ENCODE measurements around the gene SHROOM2.
"Not testable (repeated sequence)": the region's sequence is repeated elsewhere in the genome, so short reads cannot be mapped to it uniquely, and the experiment has no call there.

Gene SHROOM2

GRCh38 chrX:9855561-9856283 lies 69.5 kb downstream of the SHROOM2 start:
- in situ Hi-C loops (cut with MboI; ENCODE audit: low pct_unique_long_range_greater_than_20kb, low sequenced_read_pairs, unreplicated experiment): no loop called here
- TF ChIP-seq CTCF (IDR thresholded peaks at IDR 0.05; ENCODE audit: extremely low read depth, insufficient read depth, missing control alignments): no peak
- DNase-seq (ENCODE audit: low spot score): no peak

DNA sequence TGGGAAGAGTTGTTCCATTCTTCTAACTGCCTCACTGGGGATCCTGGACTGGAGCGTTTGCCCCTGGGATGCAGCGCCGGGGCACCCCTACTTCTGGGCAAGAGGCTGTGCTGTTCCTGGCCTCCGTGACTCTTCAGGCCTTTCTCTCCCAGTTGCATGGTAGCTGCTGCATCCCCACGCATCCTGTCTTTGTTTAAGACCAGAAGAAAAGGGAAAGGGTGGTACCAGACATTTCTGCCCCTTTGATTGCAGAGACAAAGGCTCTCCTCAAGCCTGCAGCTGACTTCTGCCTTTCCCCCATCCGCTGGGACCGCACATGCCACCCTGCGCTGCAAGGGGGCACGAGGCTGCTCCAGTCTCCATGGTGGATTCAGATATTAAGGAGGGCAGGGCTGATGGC lies 70.4 kb downstream of the SHROOM2 start:
- DNase-seq (ENCODE audit: low spot score): no peak
- in situ Hi-C loops (cut with MboI; ENCODE audit: low pct_unique_long_range_greater_than_20kb, low sequenced_read_pairs, unreplicated experiment): no loop called here
- no peak for TF ChIP-seq CTCF (IDR thresholded peaks at IDR 0.05; ENCODE audit: extremely low read depth, insufficient read depth, missing control alignments)

DNA sequence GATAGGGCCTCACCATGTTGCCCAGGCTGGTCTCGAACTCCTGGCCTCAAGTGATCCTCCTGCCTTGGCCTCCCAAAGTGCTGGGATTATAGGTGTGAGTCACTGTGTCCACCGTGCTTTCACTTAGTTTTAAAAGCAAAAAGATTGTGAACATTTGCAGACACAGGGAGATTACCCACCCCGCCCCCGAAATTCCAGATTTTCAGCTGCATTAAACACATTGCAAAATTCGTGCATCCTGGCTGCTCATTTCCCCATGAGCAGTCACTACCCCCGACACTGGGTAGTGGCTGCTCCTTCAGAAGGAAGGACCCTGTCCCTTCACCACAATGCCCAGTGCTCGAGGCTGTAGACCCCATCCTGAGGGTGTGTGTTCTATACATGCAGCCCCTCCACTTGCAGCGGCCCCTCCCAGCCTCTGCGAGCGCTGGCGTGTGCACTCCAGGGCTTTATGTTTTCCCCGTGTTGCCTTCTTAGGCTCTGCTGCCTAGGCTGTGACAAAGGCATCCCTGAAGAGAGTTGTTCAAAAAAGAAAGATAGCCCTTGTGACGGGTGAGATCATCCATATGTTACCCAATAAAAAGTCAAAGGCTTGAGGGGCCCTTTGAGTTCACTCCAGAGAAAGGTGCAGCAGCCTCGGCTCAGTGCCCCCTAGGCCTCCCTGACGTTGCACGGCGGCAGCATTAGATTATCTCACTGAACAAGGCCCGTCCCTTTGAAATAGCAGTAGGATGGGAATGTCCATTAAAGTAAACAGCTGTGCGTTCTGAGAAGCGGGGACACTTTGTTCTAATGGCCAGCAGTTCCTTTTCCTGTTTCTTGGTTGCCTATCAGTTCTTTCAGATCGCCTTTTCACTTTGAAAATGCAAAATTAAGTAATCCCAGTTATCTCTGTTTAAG lies 71.6 kb downstream of the SHROOM2 start:
- no peak for TF ChIP-seq CTCF (IDR thresholded peaks at IDR 0.05; ENCODE audit: extremely low read depth, insufficient read depth, missing control alignments)
- in situ Hi-C loops (cut with MboI; ENCODE audit: low pct_unique_long_range_greater_than_20kb, low sequenced_read_pairs, unreplicated experiment): no loop called here
- no peak for DNase-seq (ENCODE audit: low spot score)

DNA sequence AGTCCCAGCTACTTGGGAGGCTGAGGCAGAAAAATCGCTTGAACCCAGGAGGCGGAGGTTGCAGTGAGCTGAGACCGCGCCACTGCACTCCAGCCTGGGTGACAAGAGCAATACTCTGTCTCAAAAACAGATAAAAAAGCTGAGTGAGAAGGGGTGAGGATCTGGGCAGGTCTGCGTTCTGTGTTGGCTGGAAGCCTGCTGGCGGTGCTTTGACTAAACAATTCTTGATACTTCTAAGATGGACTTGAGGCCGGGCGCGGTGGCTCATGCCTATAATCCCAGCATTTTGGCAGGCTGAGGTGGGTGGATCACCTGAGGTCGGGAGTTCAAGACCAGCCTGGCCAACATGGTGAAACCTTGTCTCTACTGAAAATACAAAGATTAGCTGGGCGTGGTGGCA lies 72.5 kb downstream of the SHROOM2 start:
- in situ Hi-C loops (cut with MboI; ENCODE audit: low pct_unique_long_range_greater_than_20kb, low sequenced_read_pairs, unreplicated experiment): not testable (repeated sequence)

GRCh38 chrX:9859711-9860555 lies 73.7 kb downstream of the SHROOM2 start:
- in situ Hi-C loops (cut with MboI; ENCODE audit: low pct_unique_long_range_greater_than_20kb, low sequenced_read_pairs, unreplicated experiment): no loop called here
- no peak for DNase-seq (ENCODE audit: low spot score)
- TF ChIP-seq CTCF (IDR thresholded peaks at IDR 0.05; ENCODE audit: extremely low read depth, insufficient read depth, missing control alignments): no peak

More for the DNA sequence above, 72.5 kb downstream of the SHROOM2 start:
- DNase-seq (ENCODE audit: low spot score): not testable (repeated sequence)

GRCh38 chrX:9860826-9861225 lies 74.6 kb downstream of the SHROOM2 start:
- in situ Hi-C loops (cut with MboI; ENCODE audit: low pct_unique_long_range_greater_than_20kb, low sequenced_read_pairs, unreplicated experiment): no loop called here
- DNase-seq (ENCODE audit: low spot score): no peak
- TF ChIP-seq CTCF (IDR thresholded peaks at IDR 0.05; ENCODE audit: extremely low read depth, insufficient read depth, missing control alignments): no peak
